GM21528 (cell line): Measurements from ENCODE around the gene DYDC1.
"Not testable (repeated sequence)": the region's sequence is repeated elsewhere in the genome, so short reads cannot be mapped to it uniquely, and the experiment has no call there.

Experiments used
- ATAC-seq: cut with Tn5 transposase; IDR thresholded peaks from one replicate; pipeline ENCODE4 v1.9.1; 2021; ENCODE audit warnings: mild to moderate bottlenecking, moderate library complexity; ENCODE audit not compliant: unreplicated experiment, low FRiP score

DYDC1 gene

GRCh38 chr10:80356563-80356988 lies at the start of gene DYDC1, which contains the start of gene DYDC2:
Gene DYDC1, minus strand, starts transcription at chr10:80356755. Its CDS starts 4,154 bp downstream, at chr10:80352601.
Gene DYDC2, plus strand, starts transcription at chr10:80356781. Its CDS starts 5,663 bp downstream, at chr10:80362444.
- no peak for ATAC-seq

GRCh38 chr10:80406204-80406603 lies 49.6 kb upstream of the DYDC1 start:
- no peak for ATAC-seq

GRCh38 chr10:80405626-80406025 lies 49.1 kb upstream of the DYDC1 start:
- ATAC-seq: no peak

GRCh38 chr10:80405035-80405434 lies 48.5 kb upstream of the DYDC1 start:
- no peak for ATAC-seq

- ATAC-seq: no peak
These were observed 43.7 kb upstream of the DYDC1 start for GRCh38 chr10:80400136-80400804.

GRCh38 chr10:80397014-80397413 lies 40.5 kb upstream of the DYDC1 start:
- no peak for ATAC-seq

GRCh38 chr10:80394358-80394916 lies 37.9 kb upstream of the DYDC1 start:
- no peak for ATAC-seq

- ATAC-seq: no peak
These were observed 35.7 kb upstream of the DYDC1 start for GRCh38 chr10:80392250-80392649.

GRCh38 chr10:80390740-80391139 lies 34.2 kb upstream of the DYDC1 start:
- ATAC-seq: no peak

GRCh38 chr10:80382989-80383388 lies 26.4 kb upstream of the DYDC1 start:
- no peak for ATAC-seq

- ATAC-seq: no peak
These were observed 23.6 kb upstream of the DYDC1 start for GRCh38 chr10:80380185-80380584.

- ATAC-seq: no peak
These were observed 23.1 kb upstream of the DYDC1 start for GRCh38 chr10:80379701-80380100.

GRCh38 chr10:80373502-80373901 lies 16.9 kb upstream of the DYDC1 start:
- ATAC-seq: no peak

- no peak for ATAC-seq
These were observed 16.1 kb upstream of the DYDC1 start for GRCh38 chr10:80372675-80373074.

- ATAC-seq: no peak
These were observed 14.9 kb upstream of the DYDC1 start for GRCh38 chr10:80371467-80371866.

- no peak for ATAC-seq
These were observed 9.0 kb upstream of the DYDC1 start for GRCh38 chr10:80365510-80365909.

- ATAC-seq: no peak
These were observed 3.1 kb upstream of the DYDC1 start for GRCh38 chr10:80359644-80360043.

GRCh38 chr10:80358925-80359324 lies 2.4 kb upstream of the DYDC1 start:
- ATAC-seq: not testable (repeated sequence)

GRCh38 chr10:80357851-80358125 lies 1.2 kb upstream of the DYDC1 start:
- no peak for ATAC-seq

GRCh38 chr10:80356989-80357850 lies 665 bp upstream of the DYDC1 start:
- no peak for ATAC-seq

- ATAC-seq: no peak
These were observed 5.3 kb downstream of the DYDC1 start for GRCh38 chr10:80351220-80351619.

- ATAC-seq: no peak
These were observed 6.3 kb downstream of the DYDC1 start for GRCh38 chr10:80350251-80350650.
